ENCODE data around the gene PSMC3.
A peak's percentile ranks its signal among the peaks of the same experiment; 100 is the strongest.

Gene PSMC3

GRCh38 chr11:47426062-47426956 is at the start of gene PSMC3:
Gene PSMC3, minus strand, starts transcription at chr11:47426439. Its CDS starts 160 bp downstream, at chr11:47426279.
- no peak for TF ChIP-seq CTCF (IDR thresholded peaks at IDR 0.05; ENCODE audit: control extremely low read depth, extremely low read depth, low read depth, missing control alignments)
- ChIA-PET CTCF (interaction anchor here (0.8 to 6.5 kb wide), 7 partner anchors 9 to 166 kb away, joined by 3 to 48 read pairs (median 5); no protein-coding TSS in a partner anchor), POLR2A (interaction anchor here (0.7 kb wide), 2 partner anchors 14 to 114 kb away, joined by 3 to 4 read pairs; no protein-coding TSS in a partner anchor)
- peak; percentile 97 for DNase-seq (ENCODE audit: extremely low spot score)

DNA sequence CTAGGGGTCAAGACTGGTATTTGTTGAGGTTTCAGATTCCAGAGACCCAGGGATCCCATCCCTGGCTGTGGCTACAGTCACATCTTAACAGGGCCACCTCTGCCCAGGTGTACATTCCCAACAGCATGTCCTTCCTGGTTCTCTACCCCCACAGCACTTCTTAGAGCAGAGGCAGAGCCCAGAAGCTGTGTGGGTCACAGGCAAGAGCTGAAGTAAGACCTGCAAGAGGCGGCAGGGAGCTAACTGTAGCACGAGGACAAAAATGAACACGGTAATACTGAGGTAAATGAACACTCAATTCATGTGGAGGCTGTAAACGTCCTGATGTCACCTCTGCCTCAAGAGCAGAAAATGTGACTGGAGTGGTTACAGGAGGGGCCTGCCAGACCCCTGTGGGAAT is 44.4 kb upstream of the PSMC3 start:
- POLR2A ChIA-PET, result no interaction called here
- TF ChIP-seq CTCF (IDR thresholded peaks at IDR 0.05; ENCODE audit: control extremely low read depth, extremely low read depth, low read depth, missing control alignments), result no peak
- CTCF ChIA-PET, result interaction anchor here (0.9 to 6.9 kb wide), 4 partner anchors 11 to 96 kb away, joined by 3 to 29 read pairs (median 4); no protein-coding TSS in a partner anchor
- DNase-seq (ENCODE audit: extremely low spot score), result no peak

DNA sequence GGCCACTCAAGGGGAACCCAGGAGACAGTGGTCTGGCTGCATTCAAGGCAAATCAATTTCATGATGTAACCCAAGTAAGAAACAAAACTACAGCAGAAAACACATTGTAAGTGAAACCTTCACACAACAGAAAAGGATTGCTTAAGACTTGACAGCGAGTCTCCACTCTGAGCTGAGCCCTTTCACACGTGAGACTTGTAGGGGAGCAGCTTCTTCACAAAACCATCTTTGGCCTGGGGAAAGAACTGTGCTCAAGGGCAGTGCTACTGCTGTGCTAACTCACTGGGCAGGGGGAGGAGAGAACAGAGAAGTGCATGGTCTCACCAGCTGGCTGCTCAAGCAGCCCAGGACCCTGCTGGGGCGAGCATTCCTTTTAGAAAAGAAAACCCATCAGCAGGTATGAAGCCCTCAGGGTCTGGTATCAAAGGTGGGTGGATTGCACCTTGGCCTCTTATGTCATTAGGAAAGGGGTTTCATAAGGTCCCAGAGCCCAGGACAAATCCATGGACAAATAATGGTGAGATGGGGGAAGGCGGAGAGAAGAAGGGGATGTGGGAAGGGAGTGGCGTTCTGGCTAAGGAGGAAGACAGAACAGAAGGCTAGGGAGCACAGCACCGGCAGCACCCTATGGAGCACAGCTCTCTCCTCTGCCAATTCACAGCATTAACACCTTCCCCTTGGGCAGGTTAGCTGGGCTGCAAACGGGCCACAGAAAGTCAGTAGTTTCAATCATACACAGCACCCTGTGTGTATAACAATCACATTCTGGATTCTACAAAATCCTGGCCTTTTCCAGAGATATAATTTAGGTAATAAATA is 43.3 kb upstream of the PSMC3 start:
- ChIA-PET CTCF (interaction anchor here (0.9 to 6.9 kb wide), 4 partner anchors 10 to 95 kb away, joined by 3 to 29 read pairs (median 4); no protein-coding TSS in a partner anchor), POLR2A (interaction anchor here (0.6 kb wide), 1 partner anchor 95 kb away, joined by 3 read pairs; no protein-coding TSS in a partner anchor)
- TF ChIP-seq CTCF (IDR thresholded peaks at IDR 0.05; ENCODE audit: control extremely low read depth, extremely low read depth, low read depth, missing control alignments), result no peak
- no peak for DNase-seq (ENCODE audit: extremely low spot score)

DNA sequence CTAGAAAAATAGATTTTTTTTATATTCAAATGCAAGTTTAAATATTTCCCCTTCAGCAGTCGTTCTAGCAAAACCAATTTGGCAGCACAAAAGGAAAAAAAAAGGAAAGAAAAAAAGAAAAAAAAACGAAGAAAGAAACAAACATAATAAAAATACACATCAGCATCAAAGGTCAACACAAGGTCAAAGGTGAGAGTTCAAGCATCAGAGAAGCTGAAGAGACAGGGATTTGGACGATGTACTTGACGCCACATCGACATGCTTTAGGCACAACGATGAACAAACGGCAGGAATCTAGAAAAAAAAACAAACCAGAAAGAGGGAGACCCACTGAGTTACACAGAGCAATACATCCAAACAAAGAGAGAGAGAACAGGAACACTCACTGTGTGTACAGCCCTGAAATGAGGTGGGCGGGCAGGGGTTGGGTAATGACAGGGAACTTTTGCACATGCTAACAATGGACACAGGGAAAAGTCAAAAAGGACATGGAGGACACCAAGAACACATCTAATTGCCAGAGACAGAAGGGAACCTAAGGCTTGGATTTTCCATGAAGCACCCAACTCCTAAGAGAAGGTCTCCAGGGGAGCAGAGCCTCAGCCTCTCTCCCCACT is 42.5 kb upstream of the PSMC3 start:
- POLR2A ChIA-PET, result no interaction called here
- no peak for TF ChIP-seq CTCF (IDR thresholded peaks at IDR 0.05; ENCODE audit: control extremely low read depth, extremely low read depth, low read depth, missing control alignments)
- DNase-seq (ENCODE audit: extremely low spot score), result no peak
- CTCF ChIA-PET, result interaction anchor here (2.3 to 6.9 kb wide), 2 partner anchors 9 to 14 kb away, joined by 5 to 29 read pairs; no protein-coding TSS in a partner anchor

GRCh38 chr11:47467357-47467756 is 41.1 kb upstream of the PSMC3 start:
- DNase-seq (ENCODE audit: extremely low spot score), result no peak
- TF ChIP-seq CTCF (IDR thresholded peaks at IDR 0.05; ENCODE audit: control extremely low read depth, extremely low read depth, low read depth, missing control alignments), result no peak
- CTCF ChIA-PET, result interaction anchor here (3.9 kb wide), 1 partner anchor 13 kb away, joined by 24 read pairs; no protein-coding TSS in a partner anchor
- POLR2A ChIA-PET, result no interaction called here
